Head of caudate nucleus (tissue), 42 donors: ENCODE data around the gene ZFR2.

ENCODE experiments used
- DNase-seq, 42 donors: peaks; one replicate each; pipeline versions ENCODE4 v3.0.0 to v3.0.0-alpha.2; 2020 to 2021; ENCODE audit warnings: mixed read lengths in 7 of 42
- intact Hi-C: fragments of 100-400 bp; cut with DNase I; formaldehyde crosslinking; loops from one replicate; pipeline ENCODE4 v1.15.0; 2022

The ZFR2 gene

DNA sequence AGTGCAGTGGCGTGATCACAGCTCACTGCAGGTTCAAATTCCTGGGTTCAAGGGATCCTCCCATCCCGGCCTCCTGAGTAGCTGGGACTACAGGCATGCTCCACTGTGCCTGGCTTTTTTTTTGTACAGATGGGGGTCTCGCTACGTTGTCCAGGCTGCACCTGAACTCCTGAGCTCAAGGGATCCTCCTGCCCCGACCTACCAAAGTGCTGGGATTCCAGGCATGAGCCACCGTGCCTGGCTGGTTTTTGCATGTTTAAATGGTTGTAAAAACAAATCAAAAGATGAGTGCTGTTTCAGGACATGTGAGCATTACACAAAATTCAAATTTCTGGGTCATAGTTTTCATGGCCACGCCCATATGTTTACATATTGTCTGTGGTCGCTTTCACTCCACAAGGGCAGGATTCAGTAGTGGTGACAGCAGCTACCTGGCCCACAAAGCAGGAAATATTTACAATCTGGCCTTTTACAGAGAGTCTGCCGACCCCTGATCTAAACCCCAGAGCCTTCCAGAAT is 88.0 kb downstream of the ZFR2 start:
- intact Hi-C loops, result no loop called here
- no peak for DNase-seq

DNA sequence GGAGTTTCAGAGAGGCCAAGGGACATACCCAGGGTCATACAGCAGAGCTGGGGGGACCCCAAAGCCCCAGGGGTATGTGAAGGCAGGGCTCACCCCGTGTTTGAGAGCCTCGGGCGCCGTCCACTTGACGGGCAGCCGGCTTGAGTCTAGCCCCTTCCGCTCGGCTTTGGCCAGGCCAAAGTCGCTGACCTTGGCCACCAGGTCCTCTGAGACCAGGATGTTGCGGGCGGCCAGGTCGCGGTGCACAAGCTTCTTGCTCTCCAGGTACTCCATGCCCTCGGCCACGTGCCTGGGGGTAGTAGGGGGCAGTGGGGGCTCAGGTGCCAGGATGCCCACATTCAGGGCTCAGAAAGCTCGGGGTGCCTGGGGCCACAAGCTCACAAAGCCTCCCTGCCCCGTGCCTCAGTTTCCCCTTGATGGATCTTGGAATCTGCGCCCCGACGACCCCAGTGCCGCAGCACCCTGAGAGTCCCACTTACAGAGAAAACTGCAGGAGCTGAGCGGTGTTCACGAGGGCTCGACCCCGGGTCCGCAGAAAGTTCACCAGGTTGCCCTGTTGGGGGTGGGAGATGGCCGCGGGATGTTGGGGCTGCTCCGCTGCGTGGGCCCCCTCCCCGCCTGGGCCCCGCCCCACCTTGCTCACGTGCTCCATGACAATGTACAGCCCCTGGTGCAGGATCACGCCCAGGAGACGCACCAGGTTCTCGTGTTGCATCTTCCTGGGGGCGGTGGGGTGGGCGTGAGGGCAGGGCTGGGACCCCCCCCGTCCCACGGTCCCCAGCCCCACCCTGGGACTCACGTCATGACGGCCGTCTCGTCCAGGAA is 89.7 kb downstream of the ZFR2 start:
- DNase-seq, result no peak
- intact Hi-C loops, result no loop called here

DNA sequence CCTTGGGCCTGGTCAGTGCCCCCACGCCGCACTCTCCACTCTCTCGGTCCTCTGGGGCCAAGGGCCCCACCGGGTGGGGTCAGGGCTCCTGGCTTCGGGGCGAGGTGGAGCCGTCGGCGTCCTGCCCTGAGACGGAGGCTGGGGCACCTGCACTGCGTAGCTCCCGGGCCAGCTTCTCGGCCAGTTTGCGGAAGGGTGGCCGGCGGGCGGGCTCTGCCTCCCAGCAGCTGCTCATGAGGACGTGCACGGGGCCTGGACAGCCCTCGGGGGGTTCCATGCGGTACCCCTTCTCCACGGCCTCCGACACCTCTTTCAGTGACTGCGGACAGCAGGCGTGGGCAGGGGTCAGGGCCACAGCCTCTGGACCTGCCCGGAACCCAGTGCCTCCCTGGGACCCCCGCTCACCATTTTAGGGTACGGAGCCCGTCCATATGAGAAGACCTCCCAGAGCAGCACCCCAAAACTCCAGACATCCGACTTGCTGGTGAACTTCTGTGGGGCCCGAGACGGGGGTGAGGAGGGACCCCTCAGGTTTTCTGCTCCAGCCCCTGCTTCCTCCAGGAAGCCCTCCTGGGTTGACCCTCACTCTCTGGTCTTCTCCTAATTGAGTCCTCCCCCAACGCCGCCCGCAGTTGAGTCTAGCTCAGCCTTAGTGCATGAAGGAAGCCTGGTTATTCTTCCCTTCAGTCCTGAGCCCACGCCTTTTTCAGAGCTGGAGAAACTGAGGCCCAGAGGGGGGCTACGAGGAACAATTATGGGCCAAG is 90.6 kb downstream of the ZFR2 start:
- intact Hi-C loops, result no loop called here
- DNase-seq, result no peak

DNA sequence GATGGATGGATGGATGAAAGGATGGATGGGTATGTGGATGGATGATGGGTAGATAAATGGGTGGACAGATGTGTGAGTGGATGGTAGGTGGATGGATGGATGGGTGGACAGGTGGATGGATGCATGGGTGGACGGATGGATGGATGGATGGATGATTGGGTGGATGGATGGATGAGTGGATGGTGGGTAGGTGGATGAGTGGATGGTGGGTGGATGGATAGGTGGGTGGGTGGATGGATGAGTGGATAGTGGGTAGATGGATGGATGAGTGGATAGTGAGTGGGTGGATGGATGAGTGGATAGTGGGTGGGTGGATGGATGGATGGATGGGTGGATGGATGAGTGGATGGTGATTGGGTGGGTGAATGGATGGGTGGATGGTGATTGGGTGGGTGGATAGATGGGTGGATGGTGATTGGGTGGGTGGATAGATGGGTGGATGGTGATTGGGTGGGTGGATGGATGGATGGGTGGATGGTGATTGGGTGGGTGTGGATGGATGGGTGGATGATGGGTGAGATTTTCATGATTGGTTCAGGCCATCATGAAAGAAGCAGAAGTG is 92.3 kb downstream of the ZFR2 start:
- DNase-seq, result no peak
- intact Hi-C loops, result no loop called here

DNA sequence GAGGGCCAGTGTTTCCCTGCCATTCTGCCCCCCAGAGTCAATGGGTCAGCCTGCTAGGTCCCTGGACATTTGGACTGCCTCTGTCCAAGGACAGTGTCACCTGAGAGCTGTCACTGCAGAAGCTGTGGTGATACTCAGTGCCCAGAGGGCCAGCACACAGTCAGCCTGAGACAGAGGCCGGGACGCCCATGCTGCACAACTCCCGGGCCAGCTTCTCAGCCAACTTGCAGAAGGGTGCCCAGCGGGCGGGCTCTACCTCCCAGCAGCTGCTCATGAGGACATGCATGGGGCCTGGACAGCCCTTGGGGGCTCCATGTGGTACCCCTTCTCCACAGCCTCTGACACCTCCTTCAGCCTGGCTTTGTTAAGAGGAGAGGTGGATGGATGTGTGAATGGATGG is 93.0 kb downstream of the ZFR2 start:
- DNase-seq, result no peak
- intact Hi-C loops, result no loop called here

DNA sequence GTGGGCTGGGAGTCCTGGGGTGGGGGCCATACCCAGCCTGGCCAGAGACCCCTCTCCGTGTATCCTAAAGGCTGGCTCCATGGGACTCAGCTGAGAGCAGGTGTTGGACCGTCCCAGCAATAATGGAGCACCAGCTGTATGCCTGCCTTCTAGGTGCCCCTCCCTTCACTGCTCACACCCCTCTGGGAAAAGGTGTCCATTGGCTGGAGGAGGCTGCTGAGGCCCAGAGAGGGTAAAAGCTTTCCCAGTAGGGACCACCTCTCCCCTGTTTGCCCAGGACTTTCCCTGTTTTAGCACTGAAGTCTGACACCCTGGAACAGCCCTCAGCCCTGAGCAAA is 93.5 kb downstream of the ZFR2 start:
- no peak for DNase-seq
- intact Hi-C loops, result no loop called here

DNA sequence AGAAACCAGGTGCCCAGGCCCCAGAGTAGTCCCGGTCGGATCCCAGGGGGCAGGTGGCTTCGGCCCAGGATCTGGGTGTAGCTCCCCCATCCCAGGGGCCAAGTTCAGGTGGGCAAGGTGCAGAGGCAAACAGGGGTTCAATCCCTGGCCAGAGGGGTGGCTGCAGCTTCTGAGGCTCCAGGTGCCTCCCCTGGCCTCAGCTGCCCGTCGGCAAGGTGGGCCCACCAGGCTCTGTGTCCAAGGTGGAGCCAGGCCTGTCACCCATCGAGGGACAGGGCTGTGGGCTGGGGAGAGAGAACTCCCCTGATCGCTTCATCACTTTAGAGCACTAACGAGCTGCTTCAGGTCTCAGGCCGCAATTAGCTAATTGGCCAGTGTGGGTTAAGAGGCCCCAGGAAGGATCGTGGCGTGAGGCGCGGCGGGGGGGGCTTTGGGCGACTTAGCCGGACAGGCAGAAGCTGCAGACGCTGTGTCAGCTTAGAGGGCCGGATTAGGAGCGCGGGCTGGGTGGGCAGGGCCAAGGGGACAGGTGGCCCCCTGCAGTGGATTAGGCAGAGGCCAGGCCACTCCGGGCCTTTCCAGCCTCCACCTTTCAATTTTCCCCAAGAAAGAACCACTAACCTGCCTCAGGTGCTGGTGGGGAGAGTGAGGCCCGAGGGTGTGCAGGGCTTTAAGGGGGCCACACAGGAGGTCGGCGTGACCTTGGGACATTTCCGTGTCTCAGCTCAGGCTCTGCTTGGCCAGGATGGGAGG is 94.0 kb downstream of the ZFR2 start:
- intact Hi-C loops, result no loop called here
- no peak for DNase-seq

DNA sequence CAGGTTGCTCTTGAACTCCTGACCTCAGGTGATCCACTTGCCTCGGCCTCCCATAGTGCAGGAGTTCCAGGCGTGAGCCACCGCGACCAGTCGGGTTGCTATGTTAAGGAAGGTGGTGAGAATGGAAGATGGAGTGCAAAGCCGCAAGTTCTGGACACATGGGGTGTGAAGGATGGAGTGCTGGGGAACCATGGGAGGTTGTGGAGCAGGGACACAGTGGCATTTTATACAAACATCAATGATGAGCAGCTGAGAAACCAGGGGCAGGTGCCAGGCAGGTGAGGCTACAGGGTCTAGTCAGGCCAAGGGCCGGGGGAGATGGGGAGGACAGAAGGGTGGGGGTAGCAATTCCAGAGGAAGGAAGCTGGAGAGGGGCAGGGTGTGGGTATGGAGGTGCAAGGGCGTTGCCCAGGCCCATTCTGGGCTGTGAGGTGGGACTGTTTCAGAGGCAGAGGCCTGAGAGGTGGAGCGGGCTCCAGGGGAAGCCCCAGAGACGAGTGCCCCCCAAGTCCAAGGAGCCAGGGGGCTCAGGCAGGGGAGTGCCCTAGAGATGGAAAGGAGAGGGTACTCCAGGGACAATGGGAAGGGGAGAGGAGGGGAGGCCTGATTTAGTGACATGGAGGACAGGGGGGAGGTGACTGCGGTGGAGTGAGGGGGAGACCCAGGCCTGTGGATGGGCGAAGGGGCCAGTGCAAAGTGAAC is 94.9 kb downstream of the ZFR2 start:
- DNase-seq, result no peak
- intact Hi-C loops, result no loop called here

DNA sequence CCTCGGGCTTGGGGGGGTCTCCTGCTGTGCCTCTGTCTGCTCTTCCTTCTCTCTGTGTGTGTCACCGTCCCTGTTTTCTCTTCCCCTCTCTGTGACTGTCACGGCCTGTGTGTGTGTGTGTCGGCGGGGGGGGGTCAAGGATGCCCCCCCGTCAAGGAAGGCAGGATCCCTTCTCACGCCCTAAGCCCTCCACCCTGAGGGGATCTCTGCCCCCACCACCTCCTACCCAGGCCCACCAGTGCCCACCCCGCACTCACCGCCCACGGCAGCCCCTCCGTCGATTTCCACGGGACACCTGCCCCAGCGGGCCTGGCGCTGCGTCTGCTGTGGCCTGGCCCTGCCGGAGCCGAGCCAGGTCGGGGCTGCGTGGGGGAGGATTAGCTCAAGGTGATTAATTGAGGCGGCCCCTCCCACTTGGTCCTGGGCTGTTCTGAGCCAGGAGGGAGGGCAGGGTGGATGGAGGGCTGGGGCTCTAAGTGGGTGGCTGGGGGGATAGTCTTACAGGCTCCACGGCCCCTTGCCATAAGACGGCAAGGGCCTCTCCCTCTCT is 96.9 kb downstream of the ZFR2 start, which contains the start of gene RAX2:
TSS of gene RAX2 (minus strand) at position 323 of the 550 bp plus-strand sequence. CDS start 486 bp downstream, outside the sequence.
- intact Hi-C loops, result no loop called here
- DNase-seq, result no peak

DNA sequence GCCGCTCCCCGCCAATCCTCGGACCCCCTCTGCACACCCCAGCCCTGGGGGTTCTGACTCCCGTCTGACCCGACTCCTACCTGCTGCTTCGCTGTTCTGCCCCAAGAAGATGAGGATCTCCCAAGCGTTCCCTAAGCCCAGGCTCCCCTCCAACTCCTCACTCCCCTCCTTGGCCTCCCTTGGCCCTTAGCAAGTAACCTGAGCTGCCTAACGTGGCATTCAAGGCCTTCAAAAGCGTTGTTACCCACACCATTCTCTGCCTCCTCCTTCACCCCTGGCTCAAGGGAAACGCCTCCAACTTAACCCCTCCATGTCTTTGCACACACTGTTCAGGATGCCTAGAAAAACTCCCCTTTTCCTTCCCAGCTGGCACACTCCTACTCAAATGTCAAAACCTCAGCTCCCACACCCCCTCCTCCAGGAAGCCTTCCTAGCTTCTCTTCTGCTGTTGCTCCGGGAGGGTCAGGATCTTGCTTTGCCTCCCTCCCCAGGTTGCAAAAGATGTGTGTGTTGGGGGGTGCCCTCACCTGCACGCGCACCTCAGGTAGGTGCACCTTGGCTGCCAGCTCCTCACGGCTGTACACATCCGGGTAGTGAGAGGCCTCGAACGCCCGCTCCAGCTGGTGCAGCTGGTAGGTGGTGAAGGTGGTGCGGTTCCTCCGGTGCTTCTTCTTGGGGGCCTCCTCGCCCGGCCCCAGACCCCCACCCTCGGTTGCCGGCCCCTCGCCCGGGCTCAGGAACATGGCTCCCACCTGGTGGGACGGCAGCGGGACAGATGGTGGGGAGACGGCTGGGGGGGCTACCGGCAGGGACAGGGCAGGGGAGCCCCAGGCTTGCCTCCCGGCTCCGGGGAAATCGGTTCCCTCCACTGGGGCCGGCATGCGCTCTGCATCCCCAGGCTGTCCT is 97.6 kb downstream of the ZFR2 start:
- intact Hi-C loops, result no loop called here
- DNase-seq, result no peak

DNA sequence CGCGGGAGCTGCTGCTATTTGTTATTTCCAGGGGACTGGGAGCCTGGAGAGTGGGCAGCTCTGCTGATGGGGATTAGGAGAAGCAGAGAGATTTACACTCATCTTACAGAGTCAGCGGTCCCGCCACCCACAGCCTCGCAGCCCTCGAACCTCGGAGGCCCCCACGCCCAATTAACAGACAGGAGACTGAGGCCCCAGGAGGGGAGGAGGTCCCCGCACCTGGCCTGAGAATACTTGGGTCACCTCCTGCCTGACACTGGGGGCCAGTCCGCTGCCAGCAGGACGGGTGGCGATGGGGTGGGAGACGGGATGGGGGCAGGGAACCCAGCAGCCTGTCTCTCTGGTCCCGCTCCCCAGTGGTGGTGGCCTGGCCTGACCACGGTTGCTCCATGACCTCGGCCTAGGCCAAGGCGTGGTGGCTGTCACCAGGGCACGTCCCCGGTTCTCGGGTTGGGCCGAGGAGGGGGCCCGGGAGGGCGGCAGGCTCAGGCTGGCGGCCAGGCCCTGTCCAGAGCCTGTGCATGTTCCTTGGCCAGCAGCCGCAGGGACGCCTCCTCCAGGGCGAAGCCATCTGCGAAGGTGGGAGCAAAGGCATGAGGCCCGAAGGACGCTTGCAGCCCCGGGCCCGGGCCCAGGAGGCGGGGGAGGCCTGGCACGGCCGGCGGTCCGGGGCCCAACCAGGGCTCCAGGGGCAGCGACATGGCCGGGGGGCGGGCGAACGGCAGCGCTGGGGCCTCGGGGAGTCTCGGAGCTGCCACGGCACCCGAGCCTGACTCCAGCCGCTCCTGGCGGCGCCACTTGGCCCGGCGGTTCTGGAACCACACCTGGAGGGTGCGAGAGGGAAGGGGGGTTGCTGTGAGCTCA is 98.5 kb downstream of the ZFR2 start:
- DNase-seq, result no peak
- intact Hi-C loops, result no loop called here

DNA sequence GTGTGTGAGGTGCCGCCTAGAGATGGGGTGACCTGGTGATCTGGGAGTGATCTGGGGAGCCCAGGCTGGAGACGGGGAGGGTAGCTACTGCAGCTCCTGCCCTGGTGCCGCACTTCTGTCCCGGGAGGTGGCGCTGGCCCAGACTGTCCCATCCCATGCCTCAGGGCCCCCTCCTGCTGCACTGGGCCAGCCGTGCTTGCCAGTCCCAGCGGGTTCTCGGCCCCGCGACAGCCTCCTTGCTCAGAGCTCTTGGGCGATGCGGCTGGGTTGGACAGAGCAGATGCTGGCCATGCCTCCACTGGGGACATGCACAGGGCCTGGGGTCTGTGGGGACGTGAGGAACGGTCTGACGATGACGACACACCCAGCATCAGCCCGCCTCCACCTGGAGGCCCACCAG is 99.3 kb downstream of the ZFR2 start:
- no peak for DNase-seq
- intact Hi-C loops, result loop anchor here (10.0 kb wide), 1 partner anchor 205 kb away; the partner anchor contains the start of gene DAPK3

DNA sequence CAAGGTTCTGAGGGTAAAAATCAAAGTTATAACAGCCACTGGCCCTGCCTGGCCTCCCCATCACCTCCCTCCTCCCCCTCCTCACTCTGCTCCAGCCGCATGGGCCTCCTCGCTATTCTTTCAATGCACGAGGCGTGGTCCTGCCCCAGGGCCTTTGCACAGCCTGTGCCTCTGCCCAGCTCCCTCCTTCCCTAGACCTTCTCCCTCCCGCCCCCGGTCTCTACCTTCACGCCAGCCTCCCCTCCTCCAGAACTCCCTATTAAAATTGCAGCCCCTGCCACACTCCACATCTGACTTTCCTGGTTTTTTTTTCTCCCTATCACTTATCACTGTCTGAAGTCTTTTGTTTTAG is 100.1 kb downstream of the ZFR2 start:
- DNase-seq, result no peak
- intact Hi-C loops, result loop anchor here (10.0 kb wide), 1 partner anchor 206 kb away; the partner anchor contains the start of gene DAPK3

DNA sequence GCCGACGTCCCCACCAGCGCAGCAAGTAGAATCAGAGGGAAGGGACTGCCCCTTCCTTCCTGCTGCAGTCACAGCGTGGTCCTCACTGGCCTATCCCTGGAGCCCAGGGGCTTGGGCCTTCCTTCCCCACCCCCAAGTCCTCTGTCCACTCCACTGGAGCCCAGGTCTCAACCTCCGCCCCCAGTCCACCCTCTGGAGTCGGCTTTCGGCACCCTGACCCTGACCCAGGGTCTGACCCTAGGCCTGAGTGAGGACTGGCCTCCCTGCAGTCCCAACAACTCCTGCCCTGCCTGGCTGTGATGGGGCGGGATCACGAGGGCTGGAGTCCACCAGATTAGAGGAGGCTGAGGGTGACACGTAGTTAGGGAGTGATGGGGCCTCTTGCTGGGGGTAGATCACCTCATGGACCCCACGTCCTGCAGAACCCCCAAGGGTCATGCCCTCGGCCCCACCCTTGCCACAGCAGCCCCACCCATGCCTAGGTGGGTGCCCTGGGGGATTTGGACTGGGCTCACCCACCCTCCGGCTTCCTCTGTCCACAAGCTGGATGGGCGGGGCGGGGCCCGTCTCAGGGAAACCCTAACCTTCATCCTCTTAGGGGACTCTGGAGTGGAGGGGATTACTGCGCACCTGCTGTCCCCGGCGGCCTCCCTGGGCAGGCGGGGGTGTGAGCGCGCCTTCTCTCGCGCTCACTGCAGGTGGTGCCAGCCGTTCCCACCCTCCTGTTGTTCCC is 100.7 kb downstream of the ZFR2 start:
- no peak for DNase-seq
- intact Hi-C loops, result loop anchor here (10.0 kb wide), 1 partner anchor 207 kb away; the partner anchor contains the start of gene DAPK3

DNA sequence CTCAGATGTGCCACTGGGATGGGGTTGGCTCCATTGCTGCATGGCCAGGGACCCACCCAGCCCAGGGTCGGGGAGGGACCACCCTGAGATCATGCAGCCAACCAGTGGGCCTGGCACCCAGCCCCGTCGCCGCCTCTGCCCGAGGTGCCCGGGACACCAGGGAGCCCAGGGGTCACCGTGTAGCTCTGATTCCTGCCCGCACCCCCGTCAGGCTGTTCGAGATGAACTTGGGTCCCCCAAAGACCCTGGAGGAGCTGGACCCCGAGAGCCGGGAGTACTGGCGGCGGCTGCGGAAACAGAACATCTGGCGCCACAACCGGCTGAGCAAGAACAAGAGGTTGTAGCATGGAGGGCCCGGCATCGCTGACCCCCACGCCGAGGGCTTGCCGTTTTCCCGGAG is 101.8 kb downstream of the ZFR2 start:
- intact Hi-C loops, result loop anchor here (10.0 kb wide), 1 partner anchor 208 kb away; the partner anchor contains the start of gene DAPK3
- no peak for DNase-seq

DNA sequence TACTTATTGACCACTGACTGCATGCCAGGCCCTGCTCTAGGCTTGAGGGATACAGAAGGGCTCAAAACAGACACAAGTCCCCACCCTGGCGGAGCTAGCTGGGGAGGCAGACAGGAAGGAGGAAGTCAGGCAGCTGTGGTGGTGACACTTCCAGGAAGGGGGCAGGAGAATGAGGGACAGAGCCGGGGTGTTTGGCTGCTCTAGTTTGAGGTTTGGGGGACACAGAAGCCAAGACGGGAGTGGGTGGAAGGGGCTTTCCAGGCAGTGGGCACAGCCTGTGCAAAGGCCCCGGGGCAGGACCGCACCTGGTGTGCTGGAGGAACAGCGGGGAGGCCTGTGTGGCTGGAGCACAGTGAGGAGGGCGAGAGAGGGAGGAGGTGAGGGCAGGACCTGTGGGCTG is 102.3 kb downstream of the ZFR2 start:
- no peak for DNase-seq
- intact Hi-C loops, result loop anchor here (10.0 kb wide), 1 partner anchor 208 kb away; the partner anchor contains the start of gene DAPK3
